GM21619 (cell line): ENCODE data around the gene TSSK3.
"Not testable (repeated sequence)": the region's sequence is repeated elsewhere in the genome, so short reads cannot be mapped to it uniquely, and the experiment has no call there.

Source experiments
- ATAC-seq: cut with Tn5 transposase; IDR thresholded peaks from one replicate; pipeline ENCODE4 v1.9.1; 2021; ENCODE audit not compliant: unreplicated experiment

The TSSK3 gene

GRCh38 chr1:32337855-32338636 is 24.3 kb upstream of the TSSK3 start:
- ATAC-seq: no peak

- ATAC-seq: no peak
These were observed 23.6 kb upstream of the TSSK3 start for GRCh38 chr1:32338637-32339145.

GRCh38 chr1:32339363-32339978 is 22.9 kb upstream of the TSSK3 start:
- peak; percentile 31 for ATAC-seq

GRCh38 chr1:32341186-32341757 is 21.1 kb upstream of the TSSK3 start:
- ATAC-seq: no peak

- ATAC-seq: no peak
These were observed 20.4 kb upstream of the TSSK3 start for GRCh38 chr1:32341971-32342370.

- no peak for ATAC-seq
These were observed 19.6 kb upstream of the TSSK3 start for GRCh38 chr1:32342704-32343103.

- no peak for ATAC-seq
These were observed 17.0 kb upstream of the TSSK3 start for GRCh38 chr1:32345289-32345827.

- no peak for ATAC-seq
These were observed 15.7 kb upstream of the TSSK3 start for GRCh38 chr1:32346532-32347157.

- no peak for ATAC-seq
These were observed 13.1 kb upstream of the TSSK3 start for GRCh38 chr1:32349211-32349708.

GRCh38 chr1:32350785-32351398 is 11.4 kb upstream of the TSSK3 start:
- ATAC-seq: peak; percentile 43

GRCh38 chr1:32351399-32352238 is 10.7 kb upstream of the TSSK3 start:
- peak; percentile 69 for ATAC-seq

GRCh38 chr1:32352239-32352745 is 10.0 kb upstream of the TSSK3 start:
- no peak for ATAC-seq

GRCh38 chr1:32352831-32353383 is 9.4 kb upstream of the TSSK3 start:
- ATAC-seq: no peak

- no peak for ATAC-seq
These were observed 8.9 kb upstream of the TSSK3 start for GRCh38 chr1:32353431-32353830.

GRCh38 chr1:32353886-32354570 is 8.3 kb upstream of the TSSK3 start:
- no peak for ATAC-seq

- not testable (repeated sequence) for ATAC-seq
These were observed 6.6 kb upstream of the TSSK3 start for GRCh38 chr1:32355778-32356177.

GRCh38 chr1:32356478-32356877 is 5.9 kb upstream of the TSSK3 start:
- ATAC-seq: no peak

GRCh38 chr1:32357614-32358013 is 4.7 kb upstream of the TSSK3 start:
- no peak for ATAC-seq

GRCh38 chr1:32358435-32358834 is 3.9 kb upstream of the TSSK3 start:
- ATAC-seq: no peak
